COLO668 (cell line): ENCODE results near the gene ACBD6.
A peak's percentile ranks its signal among the peaks of the same experiment; 100 is the strongest.

Source experiments
- DNase-seq: peaks from one replicate; lab custom pipeline; 2025; ENCODE audit not compliant: unreplicated experiment; lab: John Stamatoyannopoulos, UW

The ACBD6 gene

GRCh38 chr1:180247580-180247979 is 254.8 kb downstream of the ACBD6 start:
- DNase-seq = no peak

GRCh38 chr1:180247061-180247460 is 255.3 kb downstream of the ACBD6 start:
- peak; percentile 35 for DNase-seq

GRCh38 chr1:180246579-180246978 is 255.8 kb downstream of the ACBD6 start:
- DNase-seq = no peak

DNA sequence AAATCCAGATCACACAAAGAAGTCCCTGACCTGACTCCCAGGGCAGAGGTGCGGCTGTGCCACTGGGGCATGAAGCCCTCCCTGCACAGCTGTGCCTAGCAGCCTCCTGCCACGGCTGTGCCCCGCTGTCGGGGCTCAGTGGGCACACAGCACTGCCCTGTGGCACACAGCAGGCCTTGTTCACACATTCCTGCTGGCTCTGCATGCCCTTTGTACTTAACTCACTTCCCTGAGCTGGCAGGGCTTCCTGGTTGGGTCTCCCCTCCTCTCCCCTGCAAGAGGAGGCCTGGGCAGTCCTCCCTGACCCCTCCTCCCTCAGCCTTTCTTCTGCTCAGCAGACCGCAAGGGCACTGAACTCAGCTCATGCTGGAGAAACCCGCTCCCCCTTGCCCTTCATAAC is 257.5 kb downstream of the ACBD6 start:
- no peak for DNase-seq

- DNase-seq = no peak
Observed at GRCh38 chr1:180243517-180244221, 258.7 kb downstream of the ACBD6 start.

GRCh38 chr1:180241716-180242544 is 260.4 kb downstream of the ACBD6 start:
- no peak for DNase-seq

GRCh38 chr1:180239145-180240096 is 263.0 kb downstream of the ACBD6 start:
- no peak for DNase-seq

GRCh38 chr1:180238675-180239074 is 263.7 kb downstream of the ACBD6 start:
- DNase-seq = no peak
